ENCODE data around the gene WFIKKN1.

DNA sequence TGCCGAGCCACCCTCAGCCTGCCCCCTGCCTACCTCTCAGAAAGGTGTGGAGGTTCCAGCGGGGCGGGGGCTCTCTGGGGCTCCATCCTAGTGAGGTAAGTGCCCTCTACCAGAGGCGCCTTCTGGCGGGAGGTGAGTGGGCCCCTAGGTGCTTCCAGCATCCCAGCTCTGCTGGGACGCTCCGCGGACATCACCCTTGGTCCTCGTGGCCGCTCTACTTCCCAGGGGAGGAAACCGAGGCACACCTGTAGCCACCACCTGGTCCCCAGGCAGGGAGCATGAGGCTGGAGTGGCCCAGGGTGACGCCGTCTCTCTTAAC, 12.2 kb downstream of the WFIKKN1 start:
- TF ChIP-seq POLR2A (IDR thresholded peaks at IDR 0.05), result no peak
- TF ChIP-seq, protein P1, sequence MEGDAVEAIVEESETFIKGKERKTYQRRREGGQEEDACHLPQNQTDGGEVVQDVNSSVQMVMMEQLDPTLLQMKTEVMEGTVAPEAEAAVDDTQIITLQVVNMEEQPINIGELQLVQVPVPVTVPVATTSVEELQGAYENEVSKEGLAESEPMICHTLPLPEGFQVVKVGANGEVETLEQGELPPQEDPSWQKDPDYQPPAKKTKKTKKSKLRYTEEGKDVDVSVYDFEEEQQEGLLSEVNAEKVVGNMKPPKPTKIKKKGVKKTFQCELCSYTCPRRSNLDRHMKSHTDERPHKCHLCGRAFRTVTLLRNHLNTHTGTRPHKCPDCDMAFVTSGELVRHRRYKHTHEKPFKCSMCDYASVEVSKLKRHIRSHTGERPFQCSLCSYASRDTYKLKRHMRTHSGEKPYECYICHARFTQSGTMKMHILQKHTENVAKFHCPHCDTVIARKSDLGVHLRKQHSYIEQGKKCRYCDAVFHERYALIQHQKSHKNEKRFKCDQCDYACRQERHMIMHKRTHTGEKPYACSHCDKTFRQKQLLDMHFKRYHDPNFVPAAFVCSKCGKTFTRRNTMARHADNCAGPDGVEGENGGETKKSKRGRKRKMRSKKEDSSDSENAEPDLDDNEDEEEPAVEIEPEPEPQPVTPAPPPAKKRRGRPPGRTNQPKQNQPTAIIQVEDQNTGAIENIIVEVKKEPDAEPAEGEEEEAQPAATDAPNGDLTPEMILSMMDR (IDR thresholded peaks at IDR 0.05), result no peak
